HG02884 (cell line): ENCODE results near the gene LAMA3.

ENCODE experiments used
- ATAC-seq: cut with Tn5 transposase; IDR thresholded peaks from one replicate; pipeline ENCODE4 v1.9.1; 2021; ENCODE audit warnings: mild to moderate bottlenecking, moderate library complexity; ENCODE audit not compliant: unreplicated experiment

Gene LAMA3

DNA sequence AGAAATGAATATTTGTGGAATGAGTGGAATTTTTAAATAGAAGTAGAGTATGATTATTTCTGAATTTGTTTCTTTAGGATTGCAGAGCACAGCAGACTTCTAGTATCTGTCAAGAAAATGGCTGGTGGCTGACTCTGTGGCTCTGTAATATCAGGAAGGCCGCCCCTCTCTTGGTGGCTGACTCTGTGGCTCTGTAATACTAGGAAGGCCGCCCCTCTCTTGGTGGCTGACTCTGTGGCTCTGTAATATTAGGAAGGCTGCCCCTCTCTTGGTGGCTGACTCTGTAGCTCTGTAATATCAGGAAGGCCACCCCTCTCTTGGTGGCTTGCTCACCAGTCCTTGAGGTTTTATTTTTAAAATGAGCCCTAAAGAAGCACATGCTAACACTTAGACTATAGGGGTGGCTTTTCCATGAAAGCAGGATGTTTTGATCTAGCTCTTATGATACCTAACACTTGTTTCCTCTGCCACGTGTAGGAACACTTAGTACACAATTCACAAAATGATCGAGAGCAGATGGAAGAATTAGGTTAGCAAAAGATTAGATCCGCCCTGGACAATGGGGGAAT, 240.2 kb downstream of the LAMA3 start:
- no peak for ATAC-seq

DNA sequence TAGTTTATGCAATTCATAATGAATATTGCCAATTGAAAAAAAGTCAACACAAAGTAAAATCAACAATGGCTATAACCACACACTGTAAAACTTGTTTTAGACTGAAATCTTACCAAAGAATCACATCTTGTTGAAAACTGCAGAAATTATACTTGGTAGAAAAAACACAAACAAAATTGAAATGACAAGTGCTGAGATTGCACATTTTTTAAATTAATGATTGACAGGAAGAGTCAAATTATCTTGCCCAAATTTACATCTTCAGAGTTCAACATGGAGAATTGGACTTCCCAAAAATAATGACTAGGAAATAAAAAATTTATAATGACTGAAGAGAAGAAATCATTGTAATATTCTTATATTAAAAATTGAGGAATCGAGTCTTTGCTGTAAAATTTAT, 240.7 kb downstream of the LAMA3 start:
- no peak for ATAC-seq

DNA sequence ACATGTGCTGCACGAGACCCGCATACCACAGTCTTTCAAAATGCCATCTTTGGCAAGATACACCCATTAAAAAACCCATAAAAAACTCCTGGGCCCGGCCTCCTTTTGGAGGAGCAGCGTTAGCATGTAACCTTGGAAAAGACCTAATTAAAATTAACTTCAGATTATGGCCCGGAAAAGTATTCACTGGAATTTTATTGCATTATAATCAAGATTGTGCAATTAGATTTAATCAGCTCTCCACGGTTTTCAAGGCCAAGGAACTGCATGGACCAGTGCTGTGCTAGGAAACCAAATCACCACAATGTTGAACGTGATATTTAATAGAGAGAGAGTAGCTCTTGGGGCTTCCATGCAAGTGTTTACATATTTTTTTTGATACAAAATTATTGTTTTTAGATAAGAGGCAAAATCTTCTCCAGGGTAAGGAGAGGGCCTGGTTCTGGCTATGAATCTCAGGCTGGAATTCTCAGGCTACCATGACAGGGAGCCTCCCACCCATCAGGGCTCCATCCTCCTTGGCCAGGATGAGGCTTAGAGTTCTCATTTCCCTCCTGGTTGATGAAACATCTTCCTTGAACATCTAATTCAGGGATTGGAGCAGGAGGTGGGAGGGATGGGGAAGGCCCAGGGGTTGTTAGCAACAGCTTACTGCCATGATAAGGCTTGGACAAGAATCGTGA, 243.3 kb downstream of the LAMA3 start:
- ATAC-seq, result no peak

DNA sequence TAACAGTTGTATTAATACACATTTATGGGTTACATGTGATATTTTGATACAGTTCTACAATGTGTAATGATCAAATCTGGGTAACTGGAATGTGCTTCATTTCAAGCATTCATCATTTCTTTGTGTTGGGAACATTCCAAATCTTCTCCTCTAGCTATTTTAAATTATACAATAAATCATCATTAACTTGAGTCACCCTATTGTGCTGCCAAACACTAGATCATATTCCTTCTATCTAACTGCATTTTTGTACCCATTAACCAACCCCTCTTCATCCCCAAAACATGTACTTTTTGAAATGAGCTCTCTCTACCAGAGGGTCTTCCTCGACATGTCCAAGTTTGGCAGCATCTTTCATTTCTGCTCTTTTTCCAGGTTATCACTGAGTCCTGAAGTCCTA, 244.2 kb downstream of the LAMA3 start:
- ATAC-seq, result no peak

DNA sequence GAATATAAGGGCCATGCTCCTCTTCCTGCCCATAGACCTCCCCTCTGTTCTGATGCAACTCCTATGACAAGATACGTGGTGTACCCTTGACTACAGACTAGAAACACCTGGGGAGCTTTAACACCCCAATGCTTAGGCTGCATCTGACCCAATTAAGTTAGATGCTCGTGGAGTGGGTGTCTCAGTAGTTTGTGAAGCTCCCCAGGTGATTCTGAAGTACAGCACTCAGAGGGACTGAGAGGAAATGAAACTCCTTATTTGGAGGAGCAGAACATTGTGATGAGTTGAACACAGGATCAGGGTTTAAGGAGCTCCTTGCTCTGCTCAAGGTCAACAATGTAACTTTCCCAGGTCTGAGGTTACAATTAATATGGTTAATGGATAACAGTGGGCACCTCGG, 245.0 kb downstream of the LAMA3 start:
- ATAC-seq, result no peak

DNA sequence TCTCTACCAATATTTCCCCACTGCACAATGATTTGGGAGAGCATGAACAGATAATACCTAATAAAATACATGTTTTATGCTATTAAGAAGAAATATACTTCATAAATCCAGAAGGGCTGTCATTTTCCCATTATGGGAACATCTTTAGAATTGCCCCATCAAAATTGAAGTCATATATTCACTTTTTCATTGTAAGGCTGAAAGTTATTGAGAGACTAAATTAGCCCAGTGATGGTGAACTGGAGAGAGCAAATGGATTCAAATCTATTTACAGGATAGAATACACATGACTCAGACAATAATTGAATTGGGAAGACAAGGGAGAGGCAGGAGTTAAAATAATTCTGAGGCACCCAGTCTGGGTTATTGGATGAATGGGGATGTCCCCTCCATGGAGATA, 245.6 kb downstream of the LAMA3 start:
- ATAC-seq, result no peak

DNA sequence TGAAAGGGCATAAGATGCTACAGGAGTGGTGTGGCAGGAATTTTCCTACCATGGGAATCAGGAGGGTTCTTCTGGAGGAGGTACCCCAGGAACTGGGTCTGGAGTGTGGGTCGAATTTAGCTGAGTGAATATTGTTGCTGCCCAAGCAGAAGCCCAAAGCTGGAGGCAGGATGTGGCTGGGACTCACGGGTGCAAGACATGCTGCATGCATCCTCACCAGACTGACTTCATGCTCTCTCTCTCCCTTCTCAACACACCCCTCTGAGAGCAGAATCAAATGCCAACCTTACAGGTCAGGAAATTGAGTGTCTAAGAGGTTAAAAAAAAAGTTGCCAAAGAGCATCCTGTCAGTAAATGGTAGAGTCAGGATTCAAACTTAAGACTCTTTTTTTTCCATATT, 246.6 kb downstream of the LAMA3 start:
- no peak for ATAC-seq

DNA sequence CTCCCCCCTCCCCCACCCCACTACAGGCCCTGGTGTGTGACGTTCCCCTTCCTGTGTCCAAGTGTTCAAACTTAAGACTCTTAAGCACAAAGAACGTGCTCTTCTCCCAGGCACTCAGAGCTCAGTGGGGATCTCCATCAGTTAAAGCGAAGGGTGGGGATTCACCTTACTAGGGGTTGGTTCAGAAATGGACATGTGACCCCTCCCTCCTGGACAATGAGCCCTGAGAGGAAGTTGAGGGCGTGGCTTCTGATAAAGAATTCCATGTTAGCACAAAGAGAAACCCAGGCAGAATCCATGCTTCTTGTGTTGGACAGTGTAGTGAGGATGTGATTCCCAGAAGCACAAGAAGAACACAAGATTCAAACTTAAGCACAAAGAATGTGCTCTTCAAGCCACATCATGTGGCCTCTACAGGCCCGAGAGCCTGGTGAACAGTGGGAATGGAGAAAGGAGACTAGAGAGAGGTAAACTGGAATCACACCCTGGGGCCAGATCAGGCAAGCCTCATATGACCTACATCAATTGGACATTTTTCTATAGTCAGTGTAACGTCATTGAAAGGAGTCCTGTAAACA, 247.2 kb downstream of the LAMA3 start:
- ATAC-seq, result no peak

GRCh38 chr18:23938043-23938756, 248.9 kb downstream of the LAMA3 start:
- peak; percentile 43 for ATAC-seq

- no peak for ATAC-seq
Measured at GRCh38 chr18:23938901-23939341, 249.7 kb downstream of the LAMA3 start.

DNA sequence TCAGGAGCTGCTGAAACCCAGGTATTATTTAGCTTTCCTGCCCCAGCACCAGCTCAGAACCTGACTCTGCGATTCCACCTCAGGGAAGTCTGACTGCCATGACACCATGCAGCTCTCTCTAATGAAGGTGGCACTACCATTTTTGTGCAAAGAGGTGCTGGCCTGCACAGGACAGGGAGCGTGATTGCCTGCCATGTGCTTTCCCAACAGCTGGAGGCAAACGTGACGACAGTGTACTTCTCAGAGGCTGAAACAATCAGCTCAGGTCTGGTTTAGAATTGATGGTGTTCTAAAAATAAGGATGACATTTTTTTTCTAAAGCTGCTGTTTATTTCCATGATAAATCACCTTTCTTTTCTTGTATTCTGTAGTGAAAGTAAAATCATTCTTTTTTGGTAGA, 250.1 kb downstream of the LAMA3 start:
- ATAC-seq, result no peak

DNA sequence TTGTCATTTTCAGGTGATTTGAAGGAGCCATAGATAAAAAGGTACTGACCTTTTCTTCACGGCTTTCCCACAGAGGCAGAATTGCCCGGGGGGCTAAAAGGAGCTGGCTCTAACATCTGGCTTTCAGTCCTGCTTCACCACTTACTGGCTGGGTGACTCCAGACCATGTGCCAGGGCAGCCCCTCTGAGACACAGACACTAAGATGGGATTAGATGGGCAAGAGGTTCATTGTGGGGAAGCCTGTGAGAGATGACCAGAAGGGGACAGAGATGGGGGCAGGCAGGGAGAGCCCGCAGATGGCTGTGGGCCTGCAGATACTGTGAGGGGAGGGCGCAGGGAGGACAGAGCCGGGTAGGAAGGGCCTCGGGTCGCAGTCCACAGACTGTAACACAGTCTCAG, 250.6 kb downstream of the LAMA3 start:
- ATAC-seq, result no peak

- no peak for ATAC-seq
Measured at GRCh38 chr18:23941791-23942190, 252.5 kb downstream of the LAMA3 start.

- ATAC-seq, result peak; percentile 84
Measured at GRCh38 chr18:23943104-23943503, 253.9 kb downstream of the LAMA3 start.

DNA sequence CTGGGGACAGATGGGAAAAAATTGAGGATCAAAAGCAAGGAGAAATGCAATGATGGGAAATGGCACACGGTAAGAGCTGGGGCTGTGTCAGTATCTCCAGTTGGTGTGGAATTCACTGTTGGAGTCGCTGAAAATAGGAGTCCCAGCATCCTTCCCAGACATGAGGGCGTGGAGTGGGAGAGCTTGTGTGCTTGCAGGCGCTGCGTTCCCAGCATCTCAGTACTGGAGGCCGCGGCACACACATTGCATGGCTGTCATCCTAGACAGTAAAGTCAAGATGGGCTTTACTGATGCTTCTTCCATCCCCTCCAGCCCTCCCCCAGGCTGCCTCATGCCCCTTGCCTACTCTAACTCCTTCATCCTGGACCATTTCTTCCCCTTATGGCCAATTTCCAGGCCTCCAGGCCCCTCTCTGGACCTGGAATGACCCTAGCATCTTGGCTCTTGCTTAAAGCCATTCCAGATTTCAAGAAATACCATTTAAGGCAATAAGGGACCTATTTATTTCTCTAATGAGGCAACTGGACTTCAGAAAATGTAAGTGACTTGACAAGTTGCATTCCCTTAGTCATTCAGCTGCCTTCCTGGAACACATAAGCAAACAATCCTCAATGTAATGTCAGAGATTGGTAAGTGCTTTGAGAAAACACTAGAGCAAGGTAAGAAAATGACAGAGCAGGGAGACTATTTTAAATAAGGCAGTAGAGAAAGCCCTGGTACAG, 254.8 kb downstream of the LAMA3 start:
- ATAC-seq, result no peak

GRCh38 chr18:23945416-23946079, 256.3 kb downstream of the LAMA3 start:
- ATAC-seq, result peak; percentile 31

DNA sequence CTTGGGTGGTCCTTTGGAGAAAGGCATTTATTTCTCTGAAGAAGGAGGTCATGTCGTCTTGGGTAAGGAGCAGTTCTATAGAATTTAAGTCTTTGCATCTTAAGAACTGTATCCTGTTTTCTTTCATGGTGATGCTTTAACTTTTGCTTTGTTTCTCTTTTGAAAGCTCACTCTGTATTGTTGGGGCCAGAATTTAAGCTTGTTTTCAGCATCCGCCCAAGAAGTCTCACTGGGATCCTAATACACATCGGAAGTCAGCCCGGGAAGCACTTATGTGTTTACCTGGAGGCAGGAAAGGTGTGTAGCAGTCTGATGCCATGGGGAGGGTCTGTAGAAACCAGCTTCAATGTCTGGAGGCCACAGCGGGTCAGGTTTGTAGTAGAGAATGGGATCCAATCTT, 260.6 kb downstream of the LAMA3 start:
- no peak for ATAC-seq

GRCh38 chr18:23950644-23951043, 261.4 kb downstream of the LAMA3 start:
- ATAC-seq, result no peak

DNA sequence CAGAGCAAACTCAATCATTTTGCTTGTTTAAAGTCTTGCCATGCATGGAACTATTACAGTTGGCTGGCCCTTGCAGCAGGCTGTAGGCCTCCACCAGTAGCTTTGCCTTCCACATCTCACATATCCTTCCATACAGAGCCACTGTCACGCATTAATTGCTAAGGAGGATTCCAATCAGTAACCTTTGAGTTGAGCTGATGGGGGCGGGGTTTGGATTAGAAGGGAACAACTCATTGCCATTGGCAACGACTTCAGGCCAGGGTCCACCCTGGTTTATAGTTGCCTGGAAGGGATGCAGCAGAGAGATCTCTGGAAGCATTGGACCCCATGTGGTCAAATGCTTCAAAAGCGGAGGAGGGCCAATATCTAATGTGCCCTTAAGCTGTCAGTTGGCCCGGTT, 262.0 kb downstream of the LAMA3 start:
- no peak for ATAC-seq

- no peak for ATAC-seq
Measured at GRCh38 chr18:23953984-23954383, 264.7 kb downstream of the LAMA3 start.

GRCh38 chr18:23956483-23956882, 267.2 kb downstream of the LAMA3 start:
- no peak for ATAC-seq
